Neural cell (in vitro differentiated cells): ENCODE results near the gene GPATCH11. TPM values are rescaled to one million over a fixed set of nuclear protein-coding genes. Genes with fewer than 3 reads are reported as not detected.

Experiments
- H2AFZ ChIP-seq: fragments of 200-600, 300-800 bp; sonication (generic), shearing (Covaris generic); 2 replicates; pipeline ENCODE4 v1.6.0; 2014; ENCODE audit warnings: low read depth, mild to moderate bottlenecking, antibody characterized with exemption, low read length, moderate library complexity
- H3F3A ChIP-seq: fragments of 200-600 bp; shearing (Covaris generic); 2 replicates; pipeline ENCODE4 v1.6.1; 2016; ENCODE audit warnings: mild to moderate bottlenecking, moderate library complexity, mixed read lengths, antibody characterized with exemption, low read length; ENCODE audit not compliant: insufficient read depth, poor library complexity, severe bottlenecking
- H3K27ac ChIP-seq: fragments of 200-600, 300-800 bp; sonication (generic), shearing (Covaris generic); 2 replicates; pipeline ENCODE4 v1.5.1; 2014; ENCODE audit warnings: mild to moderate bottlenecking, low read length, moderate library complexity
- H3K27me3 ChIP-seq: fragments of 300-800, 200-600 bp; sonication (generic), shearing (Covaris generic); 2 replicates; pipeline ENCODE4 v1.6.0; 2014; ENCODE audit warnings: mild to moderate bottlenecking, low read depth, low read length, moderate library complexity; ENCODE audit not compliant: insufficient read depth
- H3K36me3 ChIP-seq: fragments of 300-800, 200-600 bp; sonication (generic), shearing (Covaris generic); 2 replicates; pipeline ENCODE4 v1.5.1; 2014; ENCODE audit warnings: mild to moderate bottlenecking, antibody characterized with exemption, low read length, moderate library complexity; ENCODE audit not compliant: insufficient read depth
- H3K4me2 ChIP-seq: fragments of 300-800, 200-600 bp; sonication (generic), shearing (Covaris generic); 2 replicates; pipeline ENCODE4 v1.6.0; 2014; ENCODE audit warnings: mild to moderate bottlenecking, low read length
- H3K4me3 ChIP-seq: fragments of 300-800, 200-600 bp; sonication (generic), shearing (Covaris generic); 2 replicates; pipeline ENCODE4 v1.5.1; 2014; ENCODE audit warnings: mild to moderate bottlenecking, low read length, moderate library complexity
- H3K79me2 ChIP-seq: fragments of 200-600 bp; shearing (Covaris generic); replicated peaks from 2 replicates; pipeline ENCODE4 v1.6.0; 2014; ENCODE audit warnings: mild to moderate bottlenecking, low read length, moderate library complexity; ENCODE audit not compliant: insufficient read depth
- H3K9ac ChIP-seq: fragments of 300-800, 200-600 bp; sonication (generic), shearing (Covaris generic); 2 replicates; pipeline ENCODE4 v1.6.1; 2016; ENCODE audit warnings: mild to moderate bottlenecking, low read length, mixed read lengths
- H3K9me2 ChIP-seq: fragments of 200-600 bp; shearing (Covaris generic); 2 replicates; pipeline ENCODE4 v1.6.1; 2016; ENCODE audit warnings: mild to moderate bottlenecking, low read length, mixed read lengths; ENCODE audit not compliant: insufficient read depth
- H3K9me3 ChIP-seq: fragments of 200-600, 300-800 bp; sonication (generic), shearing (Covaris generic); 2 replicates; pipeline ENCODE4 v1.6.1; 2016; ENCODE audit warnings: mild to moderate bottlenecking, mixed run types, low read length, moderate library complexity, mixed read lengths
- H4K20me1 ChIP-seq: fragments of 200-600 bp; shearing (Covaris generic); 2 replicates; pipeline ENCODE4 v1.6.1; 2016; ENCODE audit warnings: mild to moderate bottlenecking, mixed run types; ENCODE audit not compliant: insufficient read depth
- EP300 ChIP-seq: fragments of 450-650 bp; conservative IDR thresholded peaks from 2 replicates; pipeline ENCODE4 v1.6.1; 2014; ENCODE audit warnings: antibody characterized with exemption, mild to moderate bottlenecking, moderate library complexity; ENCODE audit not compliant: poor library complexity, severe bottlenecking
- EZH2 ChIP-seq: fragments of 200-600, 300-800 bp; shearing (Covaris generic), sonication (generic); IDR thresholded peaks from 2 replicates; pipeline ENCODE4 v1.6.1; 2014; ENCODE audit warnings: antibody characterized with exemption, low read length, borderline replicate concordance, mild to moderate bottlenecking; ENCODE audit not compliant: insufficient read depth, poor library complexity, severe bottlenecking
- MXI1 ChIP-seq: fragments of 450-650 bp; conservative IDR thresholded peaks from 2 replicates; pipeline ENCODE4 v1.6.1; 2014; ENCODE audit warnings: antibody characterized with exemption, mild to moderate bottlenecking; ENCODE audit not compliant: poor library complexity, severe bottlenecking
- POLR2AphosphoS5 ChIP-seq: IDR thresholded peaks from 2 replicates; pipeline ENCODE4 v1.6.1; 2012
- RAD21 ChIP-seq: fragments of 450-650 bp; conservative IDR thresholded peaks from 2 replicates; pipeline ENCODE4 v1.6.1; 2014; ENCODE audit warnings: antibody characterized with exemption, mild to moderate bottlenecking, moderate library complexity
- SMC3 ChIP-seq: fragments of 450-650 bp; conservative IDR thresholded peaks from 2 replicates; pipeline ENCODE4 v1.6.1; 2014; ENCODE audit warnings: antibody characterized with exemption, mild to moderate bottlenecking, moderate library complexity; ENCODE audit not compliant: poor library complexity
- TAF1 ChIP-seq: IDR thresholded peaks from 2 replicates; pipeline ENCODE4 v1.6.1; 2012; ENCODE audit warnings: low read depth
- polyA plus RNA-seq: library from polyadenylated mRNA; depleted of rRNA; stranded (reverse); fragments of >200 nt; gene quantifications from 2 replicates; pipeline ENCODE4 v1.2.3, GENCODE V29; 2014
- TF ChIP-seq, protein P1 (sequence below): IDR thresholded peaks from 2 replicates; pipeline ENCODE4 v1.6.1; 2012; ENCODE audit warnings: borderline replicate concordance
- TF ChIP-seq, protein P2 (sequence below): fragments of 450-650 bp; IDR thresholded peaks from 2 replicates; pipeline ENCODE4 v1.5.1; 2014; ENCODE audit warnings: antibody characterized with exemption, mild to moderate bottlenecking, moderate library complexity; ENCODE audit not compliant: poor library complexity, severe bottlenecking

The GPATCH11 gene
- polyA plus RNA-seq, 1 donor from 2014 or later, result 17.7 TPM

DNA sequence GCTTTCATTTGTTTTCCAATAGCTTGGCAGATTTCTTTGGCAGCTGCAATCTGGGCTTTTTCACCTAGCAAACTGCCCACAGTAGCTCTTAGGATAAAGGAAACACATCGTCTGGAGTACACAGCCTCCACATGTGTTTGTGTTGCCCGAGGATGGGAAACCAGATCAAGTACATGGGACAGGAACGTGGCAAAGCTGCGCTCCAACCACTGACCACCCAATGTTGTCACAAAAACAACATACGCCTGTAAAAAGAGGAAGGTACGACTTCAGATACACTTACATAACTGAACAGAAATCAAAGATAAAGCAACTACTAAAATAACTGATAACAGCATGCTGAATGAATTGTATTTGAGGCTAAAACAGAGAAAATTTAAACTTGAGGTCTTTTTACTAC, 15.6 kb upstream of the GPATCH11 start:
- Histone ChIP-seq H3K36me3 (peaks cover 13% of the 10 kb centered on the region), H3K27ac (no peak overlapping the region)

DNA sequence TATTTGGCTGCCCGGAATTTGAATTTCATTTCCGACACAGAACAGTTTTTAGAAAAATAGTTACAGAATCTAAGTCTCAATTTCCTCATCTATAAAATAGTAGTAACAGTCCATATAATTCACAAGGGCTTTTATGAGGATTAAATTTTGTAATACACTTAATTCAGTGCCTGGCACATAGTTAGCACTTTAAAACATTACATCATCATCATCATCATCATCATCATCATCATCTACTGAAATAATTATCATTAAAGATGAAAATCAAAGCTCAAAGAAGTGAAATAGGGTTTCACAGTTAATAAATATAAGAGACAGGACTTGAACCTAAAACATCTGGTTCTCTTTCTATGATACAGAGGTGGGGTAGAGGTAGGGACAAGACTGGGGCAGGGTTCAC, 13.4 kb upstream of the GPATCH11 start:
- Histone ChIP-seq H3K4me2 (no peak overlapping the region), H2AFZ (no peak overlapping the region), H3K27me3 (no peaks in the 10 kb centered on the region), H3K4me3 (no peak overlapping the region), H3K27ac (no peak overlapping the region), H3K36me3 (peaks cover 12% of the 10 kb centered on the region), H3F3A (no peaks in the 10 kb centered on the region), H3K79me2 (no peaks in the 10 kb centered on the region), H3K9me2 (no peaks in the 10 kb centered on the region), H3K9me3 (no peaks in the 10 kb centered on the region), H4K20me1 (no peaks in the 10 kb centered on the region), H3K9ac (no peak overlapping the region)
- no peak for TF ChIP-seq SMC3
- TF ChIP-seq MXI1, result no peak
- TF ChIP-seq, protein P1, sequence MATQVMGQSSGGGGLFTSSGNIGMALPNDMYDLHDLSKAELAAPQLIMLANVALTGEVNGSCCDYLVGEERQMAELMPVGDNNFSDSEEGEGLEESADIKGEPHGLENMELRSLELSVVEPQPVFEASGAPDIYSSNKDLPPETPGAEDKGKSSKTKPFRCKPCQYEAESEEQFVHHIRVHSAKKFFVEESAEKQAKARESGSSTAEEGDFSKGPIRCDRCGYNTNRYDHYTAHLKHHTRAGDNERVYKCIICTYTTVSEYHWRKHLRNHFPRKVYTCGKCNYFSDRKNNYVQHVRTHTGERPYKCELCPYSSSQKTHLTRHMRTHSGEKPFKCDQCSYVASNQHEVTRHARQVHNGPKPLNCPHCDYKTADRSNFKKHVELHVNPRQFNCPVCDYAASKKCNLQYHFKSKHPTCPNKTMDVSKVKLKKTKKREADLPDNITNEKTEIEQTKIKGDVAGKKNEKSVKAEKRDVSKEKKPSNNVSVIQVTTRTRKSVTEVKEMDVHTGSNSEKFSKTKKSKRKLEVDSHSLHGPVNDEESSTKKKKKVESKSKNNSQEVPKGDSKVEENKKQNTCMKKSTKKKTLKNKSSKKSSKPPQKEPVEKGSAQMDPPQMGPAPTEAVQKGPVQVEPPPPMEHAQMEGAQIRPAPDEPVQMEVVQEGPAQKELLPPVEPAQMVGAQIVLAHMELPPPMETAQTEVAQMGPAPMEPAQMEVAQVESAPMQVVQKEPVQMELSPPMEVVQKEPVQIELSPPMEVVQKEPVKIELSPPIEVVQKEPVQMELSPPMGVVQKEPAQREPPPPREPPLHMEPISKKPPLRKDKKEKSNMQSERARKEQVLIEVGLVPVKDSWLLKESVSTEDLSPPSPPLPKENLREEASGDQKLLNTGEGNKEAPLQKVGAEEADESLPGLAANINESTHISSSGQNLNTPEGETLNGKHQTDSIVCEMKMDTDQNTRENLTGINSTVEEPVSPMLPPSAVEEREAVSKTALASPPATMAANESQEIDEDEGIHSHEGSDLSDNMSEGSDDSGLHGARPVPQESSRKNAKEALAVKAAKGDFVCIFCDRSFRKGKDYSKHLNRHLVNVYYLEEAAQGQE, result no peak
- no peak for TF ChIP-seq TAF1
- TF ChIP-seq EP300, result no peak
- TF ChIP-seq POLR2AphosphoS5, result no peak
- TF ChIP-seq, protein P2, sequence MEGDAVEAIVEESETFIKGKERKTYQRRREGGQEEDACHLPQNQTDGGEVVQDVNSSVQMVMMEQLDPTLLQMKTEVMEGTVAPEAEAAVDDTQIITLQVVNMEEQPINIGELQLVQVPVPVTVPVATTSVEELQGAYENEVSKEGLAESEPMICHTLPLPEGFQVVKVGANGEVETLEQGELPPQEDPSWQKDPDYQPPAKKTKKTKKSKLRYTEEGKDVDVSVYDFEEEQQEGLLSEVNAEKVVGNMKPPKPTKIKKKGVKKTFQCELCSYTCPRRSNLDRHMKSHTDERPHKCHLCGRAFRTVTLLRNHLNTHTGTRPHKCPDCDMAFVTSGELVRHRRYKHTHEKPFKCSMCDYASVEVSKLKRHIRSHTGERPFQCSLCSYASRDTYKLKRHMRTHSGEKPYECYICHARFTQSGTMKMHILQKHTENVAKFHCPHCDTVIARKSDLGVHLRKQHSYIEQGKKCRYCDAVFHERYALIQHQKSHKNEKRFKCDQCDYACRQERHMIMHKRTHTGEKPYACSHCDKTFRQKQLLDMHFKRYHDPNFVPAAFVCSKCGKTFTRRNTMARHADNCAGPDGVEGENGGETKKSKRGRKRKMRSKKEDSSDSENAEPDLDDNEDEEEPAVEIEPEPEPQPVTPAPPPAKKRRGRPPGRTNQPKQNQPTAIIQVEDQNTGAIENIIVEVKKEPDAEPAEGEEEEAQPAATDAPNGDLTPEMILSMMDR, result no peak
- TF ChIP-seq EZH2, result no peak
- TF ChIP-seq RAD21, result no peak

More for the DNA sequence above, 15.6 kb upstream of the GPATCH11 start:
- Histone ChIP-seq H3K4me3 (no peak overlapping the region), H4K20me1 (no peaks in the 10 kb centered on the region), H2AFZ (no peak overlapping the region), H3F3A (no peaks in the 10 kb centered on the region), H3K9ac (no peak overlapping the region), H3K9me2 (no peaks in the 10 kb centered on the region), H3K79me2 (no peaks in the 10 kb centered on the region), H3K9me3 (no peaks in the 10 kb centered on the region), H3K4me2 (no peak overlapping the region), H3K27me3 (no peaks in the 10 kb centered on the region)
- TF ChIP-seq, protein P1, result no peak
- TF ChIP-seq EZH2, result no peak
- TF ChIP-seq RAD21, result no peak
- TF ChIP-seq POLR2AphosphoS5, result no peak
- no peak for TF ChIP-seq MXI1
- no peak for TF ChIP-seq EP300
- TF ChIP-seq, protein P2, result no peak
- no peak for TF ChIP-seq SMC3
- TF ChIP-seq TAF1, result no peak
